NT2/D1 (cell line): ENCODE measurements around the gene RAB31.

Source experiments
- DNase-seq: peaks from one replicate; pipeline ENCODE4 v3.0.0-alpha.2; 2011; ENCODE audit warnings: low read depth, low spot score
- H3K27me3 ChIP-seq: 2 replicates; pipeline ENCODE4 v1.6.0; 2011; ENCODE audit warnings: mild to moderate bottlenecking; ENCODE audit not compliant: insufficient read length, insufficient read depth
- H3K36me3 ChIP-seq: 2 replicates; pipeline ENCODE4 v1.6.1; 2011; ENCODE audit warnings: mild to moderate bottlenecking, low read length, mixed read lengths; ENCODE audit not compliant: insufficient read depth, insufficient read length
- H3K4me1 ChIP-seq: 2 replicates; pipeline ENCODE4 v1.5.1; 2011; ENCODE audit not compliant: insufficient read depth, insufficient read length
- H3K4me3 ChIP-seq: 2 replicates; pipeline ENCODE4 v1.5.1; 2011; ENCODE audit warnings: low read depth; ENCODE audit not compliant: insufficient read length
- H3K9ac ChIP-seq: 2 replicates; pipeline ENCODE4 v1.6.0; 2011; ENCODE audit warnings: low read depth; ENCODE audit not compliant: insufficient read length
- H3K9me3 ChIP-seq: 2 replicates; pipeline ENCODE4 v1.5.1; 2011; ENCODE audit warnings: mild to moderate bottlenecking, low read length; ENCODE audit not compliant: insufficient read depth
- SUZ12 ChIP-seq: IDR thresholded peaks from 2 replicates; pipeline ENCODE4 v1.6.1; 2011; ENCODE audit not compliant: insufficient read length, insufficient read depth; ENCODE audit errors: extremely low read depth
- YY1 ChIP-seq: IDR thresholded peaks from 2 replicates; pipeline ENCODE4 v1.6.1; 2011; ENCODE audit not compliant: insufficient read length, insufficient read depth
- ZNF274 ChIP-seq: IDR thresholded peaks from 2 replicates; pipeline ENCODE4 v1.6.1; 2011; ENCODE audit warnings: mild to moderate bottlenecking, low read depth, low read length

RAB31 gene

GRCh38 chr18:9755615-9756014 lies 47.5 kb downstream of the RAB31 start:
- Histone ChIP-seq H3K9ac (no peak overlapping the region), H3K4me3 (no peak overlapping the region), H3K27me3 (no peaks in the 10 kb centered on the region), H3K4me1 (no peaks in the 10 kb centered on the region), H3K9me3 (no peaks in the 10 kb centered on the region), H3K36me3 (peaks cover 6% of the 10 kb centered on the region)
- no peak for DNase-seq
- TF ChIP-seq YY1 (no peak), SUZ12 (no peak), ZNF274 (no peak)

GRCh38 chr18:9756271-9756932 lies 48.3 kb downstream of the RAB31 start:
- Histone ChIP-seq H3K9ac (no peak overlapping the region), H3K9me3 (no peaks in the 10 kb centered on the region), H3K4me1 (no peaks in the 10 kb centered on the region), H3K27me3 (no peaks in the 10 kb centered on the region), H3K36me3 (peaks cover 4% of the 10 kb centered on the region), H3K4me3 (no peak overlapping the region)
- TF ChIP-seq SUZ12 (no peak), YY1 (no peak), ZNF274 (no peak)
- no peak for DNase-seq

- Histone ChIP-seq H3K9me3 (no peaks in the 10 kb centered on the region), H3K4me3 (no peak overlapping the region), H3K27me3 (no peaks in the 10 kb centered on the region), H3K9ac (no peak overlapping the region), H3K4me1 (no peaks in the 10 kb centered on the region), H3K36me3 (peaks cover 4% of the 10 kb centered on the region)
- TF ChIP-seq SUZ12 (no peak), ZNF274 (no peak)
- DNase-seq: no peak
Measured at GRCh38 chr18:9756933-9757470, 48.9 kb downstream of the RAB31 start.

DNA sequence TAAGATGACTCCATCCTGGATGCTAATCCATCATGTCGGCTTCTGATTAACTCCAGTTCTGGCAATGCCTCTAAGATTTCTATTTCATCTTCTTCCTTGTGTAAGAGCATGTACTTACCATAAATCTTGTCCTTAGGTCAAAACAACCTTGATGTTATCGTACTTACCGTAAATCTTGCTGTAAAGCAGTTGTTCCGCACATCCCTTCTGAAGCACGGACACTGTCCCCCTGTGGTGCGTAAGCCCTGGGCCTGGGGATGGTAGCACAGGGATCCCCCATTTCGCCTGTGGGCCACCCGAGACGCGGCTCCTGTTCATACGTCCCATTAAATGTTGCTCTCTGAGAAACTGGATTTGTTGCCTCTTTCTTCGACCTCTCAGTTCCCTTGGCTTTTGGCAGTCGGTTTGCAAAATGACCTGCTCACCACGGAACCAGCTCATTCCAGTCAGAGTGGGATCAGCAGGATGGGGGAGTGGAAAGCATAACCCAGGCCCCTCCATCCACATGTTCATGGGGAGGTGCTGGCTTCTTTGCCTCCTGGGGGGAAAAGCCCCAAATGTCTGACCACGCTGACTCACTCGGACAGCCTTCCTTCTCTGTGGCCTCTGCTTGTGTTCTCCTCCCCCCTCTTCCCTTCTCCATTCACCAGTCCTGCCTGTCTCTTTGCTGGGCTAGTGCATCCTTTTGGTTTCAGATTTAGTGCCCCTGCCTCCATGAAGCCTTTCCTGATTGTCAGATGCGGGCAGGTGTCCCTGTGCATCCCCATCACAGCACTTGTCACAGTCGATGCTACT lies 49.9 kb downstream of the RAB31 start:
- TF ChIP-seq SUZ12 (no peak), ZNF274 (no peak), YY1 (no peak)
- H3K9me3 ChIP-seq: peaks cover 5% of the 10 kb centered on the region; the same call in 1 of the 2 replicates
- H3K4me3 ChIP-seq: no peak overlapping the region
- no peak overlapping the region for H3K9ac ChIP-seq
- no peaks in the 10 kb centered on the region for H3K4me1 ChIP-seq
- no peaks in the 10 kb centered on the region for H3K27me3 ChIP-seq
- H3K36me3 ChIP-seq: peaks cover 4% of the 10 kb centered on the region
- DNase-seq: no peak

DNA sequence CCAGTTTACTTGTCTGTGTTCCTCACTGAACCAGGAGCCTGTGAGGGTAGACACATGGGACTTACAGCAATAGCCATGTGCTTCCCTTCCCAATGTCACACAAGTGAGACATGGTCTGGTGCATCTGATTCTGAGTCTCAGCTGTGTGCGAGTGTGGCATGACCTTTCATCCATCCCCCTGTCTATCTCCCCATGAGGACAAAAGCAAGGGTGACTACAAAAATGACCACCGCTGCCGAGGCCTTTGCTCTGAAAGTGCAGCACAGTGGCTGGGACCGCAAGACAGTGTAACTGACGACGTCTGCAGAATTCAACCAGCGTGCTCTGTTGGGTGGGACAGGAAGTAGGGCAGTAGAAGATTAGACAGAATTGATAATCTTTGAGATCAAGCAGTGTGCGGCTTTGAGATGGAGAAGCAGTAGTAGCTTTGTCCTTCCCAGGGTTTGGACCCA lies 50.5 kb downstream of the RAB31 start:
- Histone ChIP-seq H3K4me3 (no peak overlapping the region), H3K27me3 (no peaks in the 10 kb centered on the region), H3K36me3 (peaks cover 4% of the 10 kb centered on the region), H3K4me1 (no peaks in the 10 kb centered on the region), H3K9ac (no peak overlapping the region), H3K9me3 (peaks cover 7% of the 10 kb centered on the region; the same call in 1 of the 2 replicates)
- DNase-seq: no peak
- TF ChIP-seq YY1 (no peak), SUZ12 (no peak), ZNF274 (no peak)

DNA sequence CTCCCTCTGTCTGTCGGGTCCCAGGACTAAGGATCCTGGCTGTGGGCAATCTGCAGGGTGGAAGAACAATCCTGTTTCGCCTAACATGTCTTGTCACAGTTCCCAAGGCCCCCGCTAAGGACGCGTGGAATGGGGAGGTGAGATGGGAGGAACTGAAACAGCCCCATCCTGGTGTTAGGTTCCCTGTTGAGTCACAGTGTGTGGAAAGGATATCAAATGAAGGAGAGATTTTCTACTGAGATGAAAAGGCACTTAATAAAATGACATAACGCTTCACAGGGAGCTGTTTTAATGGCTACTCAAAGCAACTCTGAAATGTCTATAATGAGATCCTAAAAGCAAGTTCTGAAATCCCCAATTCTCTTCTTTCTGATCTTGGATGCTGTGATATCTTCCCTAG lies 52.5 kb downstream of the RAB31 start:
- peaks cover 7% of the 10 kb centered on the region for H3K36me3 ChIP-seq
- H3K4me3 ChIP-seq: no peak overlapping the region
- H3K27me3 ChIP-seq: no peaks in the 10 kb centered on the region
- DNase-seq: no peak
- no peak for TF ChIP-seq ZNF274
- TF ChIP-seq YY1: no peak
- TF ChIP-seq SUZ12: no peak
- H3K9me3 ChIP-seq: peaks cover 7% of the 10 kb centered on the region; the same call in 1 of the 2 replicates
- H3K4me1 ChIP-seq: no peaks in the 10 kb centered on the region
- H3K9ac ChIP-seq: no peak overlapping the region

DNA sequence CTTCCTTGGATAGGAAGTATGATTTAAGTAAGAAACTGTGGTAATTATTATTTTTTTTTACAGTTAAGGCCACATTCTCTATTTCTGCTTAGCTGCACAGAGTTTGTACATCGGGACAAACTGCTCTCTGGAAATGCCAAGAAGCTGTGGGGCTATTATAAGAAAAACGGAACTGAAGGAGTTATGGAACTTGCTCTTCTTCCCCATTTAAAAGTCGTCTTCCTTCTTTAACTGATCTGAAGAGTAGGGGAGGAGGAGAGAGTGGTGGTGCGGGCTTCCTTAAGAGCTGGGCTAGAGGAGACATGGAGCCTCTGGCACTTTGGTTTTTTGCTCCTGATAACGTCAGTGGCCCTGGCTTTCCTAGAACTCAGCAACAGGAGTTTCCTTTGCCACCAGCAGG lies 54.4 kb downstream of the RAB31 start:
- H3K9me3 ChIP-seq: peaks cover 7% of the 10 kb centered on the region; the same call in 1 of the 2 replicates
- peaks cover 7% of the 10 kb centered on the region for H3K36me3 ChIP-seq
- no peaks in the 10 kb centered on the region for H3K27me3 ChIP-seq
- no peak for DNase-seq
- no peak overlapping the region for H3K4me3 ChIP-seq
- no peak overlapping the region for H3K9ac ChIP-seq
- H3K4me1 ChIP-seq: no peaks in the 10 kb centered on the region
- TF ChIP-seq YY1: no peak
- TF ChIP-seq ZNF274: no peak
- TF ChIP-seq SUZ12: no peak
